ENCODE data around the gene TH.

TH gene

GRCh38 chr11:2140411-2141400 is 30.9 kb downstream of the TH start:
- Histone ChIP-seq H3K4me3 (ENCODE audit: low read length) (no peak overlapping the region), H3K9ac (ENCODE audit: low read length) (no peak overlapping the region), H3K36me3 (ENCODE audit: control insufficient read depth, insufficient read depth, low read length, severe bottlenecking) (no peaks in the 10 kb centered on the region), H3K4me1 (ENCODE audit: control insufficient read depth, insufficient read depth, low read length) (peaks cover 14% of the 10 kb centered on the region), H3K9me3 (ENCODE audit: control insufficient read depth, low read length) (no peaks in the 10 kb centered on the region), H3K27me3 (replicated peaks; ENCODE audit: control insufficient read depth, insufficient read depth, low read length) (peaks cover 28% of the 10 kb centered on the region)
- DNase-seq (ENCODE audit: low read depth) = peak; percentile 58

DNA sequence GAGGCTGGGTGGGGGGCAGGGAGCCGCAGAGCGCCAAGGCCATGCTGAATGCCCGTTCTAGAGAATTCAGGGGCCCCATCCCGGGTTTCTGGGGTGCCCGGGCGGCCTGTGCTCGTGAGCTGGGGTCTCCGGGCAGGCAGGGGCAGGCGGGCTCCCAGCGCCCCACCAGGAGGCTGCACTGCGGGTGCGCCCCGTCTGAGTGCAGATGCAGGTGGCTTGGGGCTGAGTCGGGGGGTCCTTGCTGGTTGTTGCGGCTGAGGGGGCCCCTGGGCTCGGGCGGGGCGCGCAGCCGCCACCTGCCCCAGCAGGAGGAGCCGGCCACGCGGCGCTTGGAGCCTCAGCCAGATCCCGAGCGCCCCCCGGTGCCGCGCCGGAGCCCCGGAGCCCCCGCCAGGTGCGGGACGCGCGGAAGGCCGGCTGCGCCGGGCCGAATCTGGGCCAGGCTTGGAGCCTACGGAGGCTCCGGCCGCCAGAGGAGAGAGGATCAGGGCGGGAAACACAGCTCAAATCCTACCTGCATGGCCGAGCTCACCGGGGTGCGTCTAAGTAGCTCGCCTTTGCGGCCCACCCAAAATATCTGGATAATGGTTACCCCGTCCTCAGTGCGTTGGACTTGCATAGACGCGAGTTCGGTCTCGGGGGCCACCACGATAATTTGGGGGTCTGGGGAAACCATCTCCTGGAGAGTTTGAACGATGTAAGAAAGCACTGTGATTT is 31.8 kb downstream of the TH start:
- Histone ChIP-seq H3K27me3 (replicated peaks; ENCODE audit: control insufficient read depth, insufficient read depth, low read length) (peaks cover 27% of the 10 kb centered on the region), H3K36me3 (ENCODE audit: control insufficient read depth, insufficient read depth, low read length, severe bottlenecking) (no peaks in the 10 kb centered on the region), H3K4me3 (ENCODE audit: low read length) (no peak overlapping the region), H3K9me3 (ENCODE audit: control insufficient read depth, low read length) (no peaks in the 10 kb centered on the region), H3K4me1 (ENCODE audit: control insufficient read depth, insufficient read depth, low read length) (peaks cover 14% of the 10 kb centered on the region), H3K9ac (ENCODE audit: low read length) (no peak overlapping the region)
- DNase-seq (ENCODE audit: low read depth) = peak; percentile 49

DNA sequence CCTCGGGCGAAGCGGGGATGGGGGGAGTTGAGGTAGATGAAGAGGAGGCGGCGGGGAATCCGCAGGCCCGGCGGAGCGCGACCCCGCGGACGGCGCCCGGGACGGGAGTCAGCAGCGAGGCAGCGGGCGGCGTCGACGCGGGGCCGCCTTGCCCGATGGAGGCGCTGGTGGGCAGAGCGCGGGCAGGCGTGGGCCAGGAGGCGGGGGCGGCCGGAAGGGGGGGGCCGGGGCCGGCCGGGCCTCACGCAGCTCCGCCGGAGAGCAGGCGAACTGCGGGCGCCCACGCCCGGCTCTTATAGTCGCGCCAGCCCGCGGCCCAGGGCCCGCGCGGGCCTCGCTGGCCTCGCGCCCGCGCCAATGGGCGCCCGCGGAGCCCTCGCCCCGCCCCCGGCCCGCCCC is 32.5 kb downstream of the TH start, which contains the start of gene IGF2:
TSS of gene IGF2 (minus strand) at position 267 of the 399 bp plus-strand sequence. CDS start 3,866 bp downstream, outside the sequence.
- no peak within 1 kb of the TSS for H3K9ac ChIP-seq (ENCODE audit: low read length)
- H3K9me3 ChIP-seq (ENCODE audit: control insufficient read depth, low read length) = no peaks in the 10 kb centered on the region
- peaks cover 31% of the 10 kb centered on the region for H3K27me3 ChIP-seq (replicated peaks; ENCODE audit: control insufficient read depth, insufficient read depth, low read length)
- H3K36me3 ChIP-seq (ENCODE audit: control insufficient read depth, insufficient read depth, low read length, severe bottlenecking) = no peaks in the 10 kb centered on the region
- H3K4me1 ChIP-seq (ENCODE audit: control insufficient read depth, insufficient read depth, low read length) = peaks cover 14% of the 10 kb centered on the region
- H3K4me3 ChIP-seq (ENCODE audit: low read length) = no peak within 1 kb of the TSS
- DNase-seq (ENCODE audit: low read depth) = peak; percentile 88

DNA sequence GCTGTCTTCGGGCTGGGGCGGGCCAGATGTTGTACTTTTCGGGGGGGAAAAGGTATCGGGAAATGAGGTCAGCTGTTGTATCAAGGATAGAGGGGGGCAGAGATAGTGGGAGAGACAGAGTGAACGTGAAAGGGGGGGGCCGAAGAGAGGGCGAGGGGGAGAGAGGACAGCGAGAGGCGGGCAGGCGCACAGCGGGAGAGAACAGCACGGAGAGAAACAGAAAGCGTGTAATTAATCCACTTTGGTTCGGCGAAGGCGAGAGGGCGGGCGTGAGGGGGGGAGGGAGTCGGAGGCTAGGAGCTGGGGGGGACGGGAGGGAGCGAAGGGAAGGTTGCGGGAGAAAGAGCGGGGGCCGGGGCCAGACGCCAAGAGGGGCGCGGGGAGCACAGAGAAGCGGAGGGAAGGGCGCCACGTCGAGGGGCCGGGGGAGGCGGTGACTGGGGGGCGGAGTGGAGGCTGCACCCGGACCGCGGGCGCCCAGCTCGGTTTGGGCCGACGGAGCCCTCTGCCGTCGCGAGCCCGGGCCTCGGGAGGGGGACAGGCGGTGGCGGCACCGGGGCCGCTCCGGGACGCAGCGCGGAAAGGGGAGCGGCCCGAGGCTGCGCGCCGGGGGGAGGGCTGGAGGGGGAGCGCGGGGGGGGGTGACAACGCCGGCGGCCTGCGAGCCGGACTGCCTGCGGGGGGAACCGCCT is 33.0 kb downstream of the TH start:
- Histone ChIP-seq H3K27me3 (replicated peaks; ENCODE audit: control insufficient read depth, insufficient read depth, low read length) (peaks cover 32% of the 10 kb centered on the region), H3K4me3 (ENCODE audit: low read length) (no peak overlapping the region), H3K4me1 (ENCODE audit: control insufficient read depth, insufficient read depth, low read length) (peaks cover 14% of the 10 kb centered on the region), H3K9ac (ENCODE audit: low read length) (no peak overlapping the region), H3K9me3 (ENCODE audit: control insufficient read depth, low read length) (no peaks in the 10 kb centered on the region), H3K36me3 (ENCODE audit: control insufficient read depth, insufficient read depth, low read length, severe bottlenecking) (no peaks in the 10 kb centered on the region)
- peak; percentile 61 for DNase-seq (ENCODE audit: low read depth)

- peak; percentile 57 for DNase-seq (ENCODE audit: low read depth)
- no peak overlapping the region for H3K4me3 ChIP-seq (ENCODE audit: low read length)
- H3K9ac ChIP-seq (ENCODE audit: low read length) = no peak overlapping the region
- H3K9me3 ChIP-seq (ENCODE audit: control insufficient read depth, low read length) = no peaks in the 10 kb centered on the region
- H3K4me1 ChIP-seq (ENCODE audit: control insufficient read depth, insufficient read depth, low read length) = peaks cover 14% of the 10 kb centered on the region
- H3K27me3 ChIP-seq (replicated peaks; ENCODE audit: control insufficient read depth, insufficient read depth, low read length) = peaks cover 34% of the 10 kb centered on the region
- no peaks in the 10 kb centered on the region for H3K36me3 ChIP-seq (ENCODE audit: control insufficient read depth, insufficient read depth, low read length, severe bottlenecking)
These were observed 33.6 kb downstream of the TH start for GRCh38 chr11:2138068-2138430.

- no peak overlapping the region for H3K9ac ChIP-seq (ENCODE audit: low read length)
- peaks cover 38% of the 10 kb centered on the region for H3K27me3 ChIP-seq (replicated peaks; ENCODE audit: control insufficient read depth, insufficient read depth, low read length)
- peaks cover 8% of the 10 kb centered on the region for H3K4me1 ChIP-seq (ENCODE audit: control insufficient read depth, insufficient read depth, low read length)
- H3K9me3 ChIP-seq (ENCODE audit: control insufficient read depth, low read length) = no peaks in the 10 kb centered on the region
- DNase-seq (ENCODE audit: low read depth) = peak; percentile 97
- H3K36me3 ChIP-seq (ENCODE audit: control insufficient read depth, insufficient read depth, low read length, severe bottlenecking) = no peaks in the 10 kb centered on the region
- no peak overlapping the region for H3K4me3 ChIP-seq (ENCODE audit: low read length)
These were observed 34.2 kb downstream of the TH start for GRCh38 chr11:2137202-2138067.

GRCh38 chr11:2136952-2137201 is 34.7 kb downstream of the TH start:
- no peak for DNase-seq (ENCODE audit: low read depth)
- no peaks in the 10 kb centered on the region for H3K36me3 ChIP-seq (ENCODE audit: control insufficient read depth, insufficient read depth, low read length, severe bottlenecking)
- H3K9ac ChIP-seq (ENCODE audit: low read length) = no peak overlapping the region
- no peak overlapping the region for H3K4me3 ChIP-seq (ENCODE audit: low read length)
- peaks cover 2% of the 10 kb centered on the region for H3K4me1 ChIP-seq (ENCODE audit: control insufficient read depth, insufficient read depth, low read length)
- H3K9me3 ChIP-seq (ENCODE audit: control insufficient read depth, low read length) = no peaks in the 10 kb centered on the region
- peaks cover 41% of the 10 kb centered on the region for H3K27me3 ChIP-seq (replicated peaks; ENCODE audit: control insufficient read depth, insufficient read depth, low read length)

- Histone ChIP-seq H3K9me3 (ENCODE audit: control insufficient read depth, low read length) (no peaks in the 10 kb centered on the region), H3K9ac (ENCODE audit: low read length) (no peak overlapping the region), H3K27me3 (replicated peaks; ENCODE audit: control insufficient read depth, insufficient read depth, low read length) (peaks cover 43% of the 10 kb centered on the region), H3K4me1 (ENCODE audit: control insufficient read depth, insufficient read depth, low read length) (no peaks in the 10 kb centered on the region), H3K36me3 (ENCODE audit: control insufficient read depth, insufficient read depth, low read length, severe bottlenecking) (no peaks in the 10 kb centered on the region), H3K4me3 (ENCODE audit: low read length) (no peak overlapping the region)
- DNase-seq (ENCODE audit: low read depth) = no peak
These were observed 35.2 kb downstream of the TH start for GRCh38 chr11:2136209-2136951.

DNA sequence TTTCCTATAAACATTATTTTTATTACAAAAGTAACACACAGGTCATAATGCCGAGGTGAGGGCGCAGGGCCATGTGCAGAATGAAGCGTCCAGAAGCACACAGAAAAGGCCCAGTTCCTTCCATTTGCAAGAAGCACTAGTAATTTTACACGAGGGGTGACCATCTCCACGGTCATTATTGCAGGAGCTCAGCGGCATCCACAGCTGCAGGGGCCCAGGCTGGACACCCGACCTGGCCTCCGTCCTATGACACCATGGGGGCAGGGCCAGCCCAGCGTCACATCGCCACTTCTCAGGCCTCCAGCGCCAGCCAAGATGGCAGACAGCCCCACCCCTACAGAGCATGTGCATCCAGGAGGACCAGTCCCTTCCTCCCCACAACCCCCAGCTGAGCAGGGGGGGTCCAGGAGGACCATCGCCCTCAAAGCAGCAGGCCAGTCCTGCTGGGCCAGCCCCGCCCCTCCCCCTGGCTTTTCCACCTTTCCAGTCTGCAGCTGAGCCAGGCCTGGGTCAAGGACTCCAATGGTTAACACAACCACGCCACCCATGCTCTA is 35.9 kb downstream of the TH start:
- no peaks in the 10 kb centered on the region for H3K9me3 ChIP-seq (ENCODE audit: control insufficient read depth, low read length)
- no peaks in the 10 kb centered on the region for H3K36me3 ChIP-seq (ENCODE audit: control insufficient read depth, insufficient read depth, low read length, severe bottlenecking)
- no peak overlapping the region for H3K9ac ChIP-seq (ENCODE audit: low read length)
- no peak for DNase-seq (ENCODE audit: low read depth)
- no peaks in the 10 kb centered on the region for H3K4me1 ChIP-seq (ENCODE audit: control insufficient read depth, insufficient read depth, low read length)
- peaks cover 40% of the 10 kb centered on the region for H3K27me3 ChIP-seq (replicated peaks; ENCODE audit: control insufficient read depth, insufficient read depth, low read length)
- H3K4me3 ChIP-seq (ENCODE audit: low read length) = no peak overlapping the region

- DNase-seq (ENCODE audit: low read depth) = no peak
- Histone ChIP-seq H3K27me3 (replicated peaks; ENCODE audit: control insufficient read depth, insufficient read depth, low read length) (peaks cover 40% of the 10 kb centered on the region), H3K9ac (ENCODE audit: low read length) (no peak overlapping the region), H3K4me1 (ENCODE audit: control insufficient read depth, insufficient read depth, low read length) (no peaks in the 10 kb centered on the region), H3K9me3 (ENCODE audit: control insufficient read depth, low read length) (no peaks in the 10 kb centered on the region), H3K4me3 (ENCODE audit: low read length) (no peak overlapping the region), H3K36me3 (ENCODE audit: control insufficient read depth, insufficient read depth, low read length, severe bottlenecking) (no peaks in the 10 kb centered on the region)
These were observed 36.5 kb downstream of the TH start for GRCh38 chr11:2135018-2135569.
